Stimulated activated CD8-positive, alpha-beta memory T cell treated with anti-CD3 and anti-CD28 coated beads, Interleukin-7, amount 100 ng/mL, for 4 hours (primary cell): ENCODE data around the gene PRKCE.

ENCODE experiments used
- DNase-seq, 2 donors: peaks; one replicate each; pipeline ENCODE4 v3.0.0-alpha.2; 2020; ENCODE audit warnings: low read depth in 2 of 2

Gene PRKCE

DNA sequence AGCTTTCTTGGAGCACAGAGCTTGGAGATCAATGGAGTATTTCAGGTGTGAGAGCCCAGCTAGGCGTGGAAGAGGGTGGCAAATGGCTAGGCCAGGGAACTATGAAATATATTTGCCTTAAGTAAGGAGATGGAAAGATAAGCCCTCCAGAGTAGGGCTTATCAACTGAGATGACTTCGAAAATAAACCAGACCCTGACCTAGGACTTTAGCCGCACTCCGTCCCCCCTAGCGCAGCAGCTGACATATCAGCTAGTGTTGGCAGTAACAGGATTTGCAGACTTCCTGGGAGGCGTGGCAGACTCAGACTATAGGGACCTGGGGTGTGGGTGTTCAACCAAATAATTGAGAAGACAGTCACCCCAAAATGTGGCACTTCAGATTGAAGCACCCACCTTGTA is 518.0 kb downstream of the PRKCE start:
- DNase-seq, result no peak

DNA sequence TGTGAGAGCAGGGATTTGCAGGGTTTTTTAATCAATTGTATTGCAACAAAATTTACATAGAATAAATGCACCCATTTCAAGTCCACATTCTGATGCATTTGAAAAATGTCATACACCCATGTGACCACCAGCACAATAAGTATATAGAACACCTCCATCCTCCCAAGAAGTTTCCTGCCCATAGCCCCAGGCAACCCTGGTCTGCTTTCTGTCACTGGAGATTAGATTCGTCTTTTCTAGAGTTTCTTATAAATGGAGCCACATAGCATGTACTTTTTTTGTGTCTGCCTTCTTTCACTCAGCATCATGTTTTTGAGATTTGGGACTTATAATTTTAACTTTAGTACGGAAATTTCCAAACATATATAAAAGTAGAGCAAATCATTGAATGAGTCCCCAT is 518.6 kb downstream of the PRKCE start:
- no peak for DNase-seq

DNA sequence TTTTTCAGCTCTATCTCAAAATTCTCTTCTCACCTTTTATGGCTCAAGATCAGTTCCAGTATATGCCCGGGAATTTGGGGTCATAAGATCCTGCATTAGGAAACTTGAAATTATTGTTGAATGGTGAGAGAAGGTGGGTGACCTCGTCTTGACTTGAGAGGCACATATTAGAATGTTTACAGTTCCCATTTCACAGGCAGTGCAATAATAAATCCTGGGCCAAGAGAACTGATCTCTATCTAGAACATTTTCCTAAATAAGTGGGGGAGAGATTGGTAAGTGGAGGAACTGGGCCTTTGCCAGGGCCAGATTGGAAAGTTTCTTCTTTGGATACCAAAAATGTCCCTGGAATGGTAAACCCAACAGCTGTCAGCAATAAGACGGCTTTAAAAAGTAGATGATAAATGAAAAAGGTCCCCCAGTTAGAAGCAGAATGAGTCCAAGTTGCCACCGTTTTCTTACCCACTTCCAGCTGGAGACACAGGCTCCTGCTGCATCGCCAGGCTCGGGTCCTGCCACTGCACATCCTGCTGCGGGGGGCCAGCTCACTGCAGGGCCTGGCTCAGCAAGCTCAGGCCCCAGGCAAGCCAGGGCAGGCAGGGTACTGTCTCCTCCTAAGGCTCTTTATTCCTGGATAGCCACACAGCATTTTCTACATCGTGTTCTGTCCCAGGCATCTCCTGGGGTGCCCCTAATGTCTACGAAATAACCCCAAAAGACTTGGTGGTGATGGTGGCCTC is 519.3 kb downstream of the PRKCE start:
- no peak for DNase-seq

DNA sequence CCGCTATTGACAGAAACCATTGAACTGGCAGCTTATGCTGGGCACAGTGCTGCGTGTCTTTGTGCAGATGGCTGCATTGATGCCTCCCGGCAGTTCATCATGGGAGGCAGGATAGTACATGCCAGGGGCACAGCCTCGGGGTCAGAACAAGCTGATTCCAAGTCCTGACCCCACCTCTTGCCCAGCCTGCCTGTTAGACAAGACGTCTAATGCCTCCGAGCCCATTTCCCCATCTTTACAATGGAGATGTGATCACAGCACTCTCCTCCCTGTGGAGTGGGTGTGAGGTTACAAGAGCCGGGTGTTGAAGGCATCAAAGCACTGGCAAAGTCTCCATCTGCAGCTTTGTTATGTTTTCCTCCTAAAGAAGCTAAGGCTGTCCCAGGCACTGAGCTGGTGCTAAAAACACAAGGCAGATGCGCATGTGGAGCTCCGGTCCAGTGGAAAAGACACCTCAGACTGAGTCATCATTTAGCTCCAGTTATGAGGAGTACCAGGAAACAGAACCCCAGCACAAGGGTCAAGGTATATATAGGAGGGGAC is 520.0 kb downstream of the PRKCE start:
- no peak for DNase-seq

DNA sequence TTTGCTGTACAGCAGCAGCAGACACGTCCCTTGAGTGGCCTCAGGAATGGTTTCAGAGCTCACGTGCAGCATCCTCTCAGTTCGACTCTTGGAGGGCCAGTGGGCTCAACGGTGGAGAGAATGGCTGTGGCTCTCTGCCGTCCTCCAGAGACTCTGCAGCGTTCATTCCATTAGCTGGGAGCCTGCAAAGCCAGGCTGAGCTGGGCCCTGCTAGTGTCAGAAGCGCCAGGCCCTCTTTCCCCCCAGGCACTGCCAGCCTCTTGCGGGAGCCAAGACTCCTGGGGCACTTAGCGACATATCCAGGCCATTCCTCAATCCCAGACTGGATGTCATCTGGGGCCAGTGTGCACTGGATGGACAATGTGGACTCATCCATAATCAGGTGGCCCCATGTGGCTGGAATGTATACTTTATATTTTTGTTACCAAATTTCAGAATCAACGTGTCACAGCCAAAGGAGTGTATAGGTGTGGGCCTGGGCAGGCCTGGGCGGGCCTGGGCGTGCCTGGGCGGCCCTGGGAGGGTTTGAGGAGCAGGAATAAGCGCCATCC is 520.6 kb downstream of the PRKCE start:
- no peak for DNase-seq

DNA sequence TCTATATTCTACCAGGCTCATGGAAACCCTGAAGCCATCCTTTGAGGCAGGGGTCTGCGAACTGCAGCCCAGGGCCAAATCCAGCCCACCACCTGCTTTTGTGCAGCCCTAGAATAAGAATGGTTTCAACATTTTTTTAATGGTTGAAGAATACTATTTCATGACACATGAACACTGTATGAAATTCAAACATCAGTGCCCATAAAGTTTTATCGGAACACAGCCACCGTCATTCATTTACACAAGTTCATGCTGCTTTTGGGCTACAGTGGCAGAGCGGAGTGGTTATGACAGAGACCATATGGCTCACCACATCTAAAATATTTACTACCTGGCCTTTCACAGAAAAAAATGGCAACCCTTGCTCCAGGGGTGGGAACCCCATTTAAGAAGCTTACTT is 521.6 kb downstream of the PRKCE start:
- DNase-seq, result no peak

DNA sequence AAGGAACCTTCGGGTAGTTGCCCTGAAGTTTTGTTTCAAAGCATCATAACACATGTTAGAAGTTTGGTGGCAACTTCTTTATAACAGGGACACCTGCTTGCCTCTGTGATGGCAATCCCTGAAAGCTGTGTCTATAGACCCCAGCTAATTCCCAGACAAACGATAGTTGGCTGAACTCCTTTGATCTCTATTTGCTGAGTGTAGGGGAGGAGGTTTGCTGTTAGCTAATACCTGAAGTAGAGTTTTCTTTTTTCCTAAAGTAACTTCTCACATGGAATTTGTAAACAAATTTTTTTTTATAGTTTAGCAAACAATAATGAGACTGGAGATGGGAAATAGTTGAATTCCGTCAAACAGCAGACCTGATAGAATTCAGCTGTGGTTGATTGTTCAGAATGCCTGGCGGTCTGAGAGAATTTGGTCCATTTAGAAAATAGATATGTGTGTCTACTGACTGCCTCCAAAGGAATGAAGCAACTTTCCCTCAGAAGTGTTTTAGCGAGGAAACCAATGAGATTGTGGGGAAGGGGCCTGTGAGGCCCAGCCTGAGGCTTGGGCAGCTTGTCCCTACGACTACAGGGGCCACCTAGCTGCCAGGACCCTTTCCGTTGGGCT is 522.3 kb downstream of the PRKCE start:
- DNase-seq, result no peak

DNA sequence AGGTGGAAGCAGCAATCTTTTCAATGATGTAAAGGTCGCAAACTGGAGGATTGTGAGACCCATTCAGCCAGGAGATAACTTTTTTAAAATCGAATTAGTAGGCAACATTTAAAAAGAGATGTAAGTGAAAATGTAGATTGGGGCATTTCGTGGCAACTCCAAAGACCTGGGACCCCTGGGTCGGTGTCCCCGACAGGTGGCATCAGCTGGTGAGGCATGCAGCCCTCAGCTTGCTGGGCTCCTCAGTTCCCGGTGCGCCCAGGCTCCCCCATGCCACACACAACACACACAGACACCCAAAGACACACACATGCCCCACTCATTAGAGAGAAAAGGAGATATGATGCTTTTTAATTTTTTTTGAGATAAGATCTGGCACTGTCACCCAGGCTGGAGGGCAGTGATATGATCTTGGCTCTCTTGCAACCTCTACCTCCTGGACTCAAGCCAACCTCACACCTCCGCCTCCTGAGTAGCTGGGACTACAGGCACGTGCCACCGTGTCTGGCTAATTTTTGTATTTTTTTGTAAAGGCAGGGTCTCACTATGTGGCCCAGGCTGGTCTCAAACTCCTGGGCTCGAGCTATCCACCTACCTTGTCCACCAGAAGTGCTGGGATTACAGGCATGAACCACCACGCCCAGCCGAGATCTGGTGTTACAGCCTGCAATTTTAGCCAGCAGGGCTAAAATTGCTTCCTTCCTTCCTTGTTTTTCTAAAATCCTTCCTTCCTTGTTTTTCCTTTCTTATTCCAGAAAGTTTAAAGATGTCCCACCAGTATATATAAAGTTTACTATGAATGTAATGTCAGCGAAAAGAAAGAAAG is 523.1 kb downstream of the PRKCE start:
- DNase-seq, result no peak

DNA sequence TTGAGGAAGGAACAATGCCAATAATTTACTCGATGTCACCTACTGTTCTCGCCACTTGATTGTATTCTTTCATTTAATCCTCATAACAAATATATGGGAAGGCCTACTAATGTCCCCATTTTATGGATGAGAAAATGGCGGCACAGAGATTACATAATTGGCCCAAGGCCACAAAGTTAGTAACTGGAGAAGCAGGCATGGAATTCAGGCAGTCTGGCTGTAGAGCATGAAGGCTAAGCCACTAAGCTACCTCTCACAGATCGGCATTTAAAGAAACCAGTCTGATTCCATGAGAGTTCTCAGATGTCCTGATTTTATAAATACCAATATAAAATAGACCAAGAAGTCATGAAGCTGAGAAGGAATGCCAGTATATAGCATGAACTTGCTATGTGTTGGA is 523.9 kb downstream of the PRKCE start:
- no peak for DNase-seq

DNA sequence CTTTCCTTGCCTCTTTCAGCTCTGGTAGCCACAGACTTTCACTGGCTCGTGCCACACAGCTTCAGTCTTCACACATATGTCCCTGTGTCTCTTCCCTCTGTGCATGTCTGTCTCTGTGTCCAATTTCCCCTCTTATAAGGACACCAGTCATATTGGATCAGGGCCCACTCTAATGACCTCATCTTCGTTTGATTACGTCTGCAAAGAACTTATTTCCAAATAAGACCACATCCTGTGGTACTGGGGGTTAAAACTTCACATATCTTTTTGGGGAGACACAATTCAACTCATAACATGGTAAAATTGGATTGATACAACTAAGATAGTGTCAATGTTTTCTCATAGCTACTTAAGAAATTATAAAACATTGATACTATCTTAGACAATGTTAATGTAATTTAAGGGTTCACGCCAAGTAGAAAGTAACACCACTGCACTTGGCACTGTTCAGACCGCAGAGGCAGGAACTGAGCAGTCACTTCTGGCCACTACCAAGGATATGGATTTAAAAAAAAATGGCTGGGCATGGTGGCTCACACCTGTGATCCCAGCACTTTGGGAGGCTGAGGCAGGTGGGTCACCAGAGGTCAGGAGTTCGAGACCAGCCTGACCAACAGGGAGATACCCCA is 526.1 kb downstream of the PRKCE start:
- no peak for DNase-seq

DNA sequence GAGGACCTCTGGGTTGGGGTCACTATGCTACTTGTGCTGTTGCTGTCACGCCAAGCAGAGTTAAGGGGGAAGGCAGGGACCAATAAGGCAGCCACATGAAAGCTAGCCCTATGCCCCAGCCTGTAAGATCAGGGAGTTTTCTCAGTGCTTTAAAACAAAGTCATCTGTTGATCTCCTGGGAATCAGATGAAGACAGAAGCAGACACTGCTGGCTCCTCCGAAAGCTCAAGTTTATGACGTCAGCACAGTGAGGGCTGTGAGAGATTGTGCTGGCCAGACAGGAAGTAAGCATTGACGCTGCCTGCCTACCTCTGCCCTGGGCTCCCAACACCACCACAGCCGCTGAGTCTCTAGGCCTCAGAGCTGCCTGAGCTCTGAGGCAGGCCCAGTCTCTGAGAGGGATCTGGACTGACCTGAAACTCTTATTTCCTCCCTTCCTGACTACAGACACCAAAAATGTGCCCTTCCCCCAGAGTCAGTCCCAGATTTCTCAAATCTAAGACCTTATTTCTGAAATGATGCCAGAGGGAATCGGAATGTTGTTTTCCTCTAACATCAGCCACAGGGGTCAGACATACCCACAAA is 527.7 kb downstream of the PRKCE start:
- peak; percentile 21 to 32 for DNase-seq

DNA sequence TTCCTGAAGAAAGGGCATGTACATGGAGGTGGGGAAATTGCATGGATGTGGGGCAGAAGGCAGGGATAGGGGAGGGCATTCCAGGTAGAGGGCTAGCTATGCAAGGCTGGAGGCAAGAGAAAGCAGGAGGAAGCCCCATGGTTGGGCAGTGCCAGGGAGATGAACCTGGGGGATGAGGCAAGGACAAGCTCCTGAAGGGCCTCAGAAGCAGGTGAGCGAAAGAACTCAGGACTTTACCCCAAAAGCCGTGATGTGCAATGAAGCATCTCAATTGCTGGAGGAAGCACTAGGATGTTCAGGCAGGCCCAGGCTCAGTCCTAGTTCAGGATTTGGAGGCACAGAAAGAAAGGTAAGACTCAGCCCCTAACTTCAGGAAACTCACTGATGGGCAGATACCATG is 528.7 kb downstream of the PRKCE start:
- DNase-seq, result no peak

DNA sequence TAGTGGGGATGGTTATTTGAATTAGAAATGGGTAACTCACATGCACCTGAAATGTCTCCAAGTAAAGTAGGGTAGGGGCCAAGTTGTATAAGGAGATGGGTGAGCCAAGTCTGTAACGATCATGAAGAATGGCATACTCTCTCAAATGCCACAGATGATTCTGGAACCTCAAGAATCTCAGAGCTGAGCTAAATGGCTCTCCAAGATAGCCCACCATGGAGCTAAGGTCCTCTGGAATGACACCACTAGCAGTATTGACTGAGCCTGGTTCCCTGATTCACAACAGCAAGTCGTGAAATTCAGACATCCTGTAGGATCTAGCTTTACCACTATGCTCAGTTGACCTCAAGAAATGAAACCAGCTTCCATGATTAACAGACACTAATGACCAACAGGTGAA is 529.8 kb downstream of the PRKCE start:
- DNase-seq, result no peak

DNA sequence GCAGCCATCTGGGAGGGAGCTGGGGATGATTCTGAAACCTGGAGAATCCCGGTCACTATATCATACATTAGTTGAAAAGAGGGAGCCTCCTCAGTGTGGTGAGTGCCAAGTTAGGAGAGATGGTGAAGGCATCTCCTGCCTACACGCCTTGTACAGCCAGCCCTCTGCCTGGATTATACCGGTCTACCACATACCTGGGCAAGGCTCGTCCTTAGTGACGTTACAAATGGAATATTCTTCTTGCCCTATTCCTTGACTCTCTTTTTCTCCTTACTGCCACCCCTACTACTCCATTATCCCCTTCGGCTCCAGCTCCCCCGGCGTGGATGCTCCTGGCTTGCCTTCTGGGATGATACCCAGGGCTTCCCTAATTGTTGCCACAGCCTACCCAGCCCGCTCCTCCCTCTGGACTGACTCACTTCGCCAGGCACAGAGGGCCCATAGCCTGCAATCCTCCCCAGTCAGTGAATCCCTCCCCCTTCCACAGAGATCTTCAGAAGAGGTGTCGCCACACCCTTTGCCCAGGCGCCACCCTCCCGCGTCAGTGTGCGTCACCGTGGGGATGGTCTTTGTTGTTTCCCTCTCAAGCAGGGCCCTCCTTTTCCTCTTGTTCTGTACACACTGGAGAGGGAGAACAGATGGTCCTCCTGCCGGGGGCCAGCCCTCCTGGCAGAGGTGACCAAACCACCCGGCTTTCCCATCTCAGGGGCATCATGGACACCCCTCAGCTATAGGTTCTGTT is 530.5 kb downstream of the PRKCE start:
- DNase-seq, result no peak

DNA sequence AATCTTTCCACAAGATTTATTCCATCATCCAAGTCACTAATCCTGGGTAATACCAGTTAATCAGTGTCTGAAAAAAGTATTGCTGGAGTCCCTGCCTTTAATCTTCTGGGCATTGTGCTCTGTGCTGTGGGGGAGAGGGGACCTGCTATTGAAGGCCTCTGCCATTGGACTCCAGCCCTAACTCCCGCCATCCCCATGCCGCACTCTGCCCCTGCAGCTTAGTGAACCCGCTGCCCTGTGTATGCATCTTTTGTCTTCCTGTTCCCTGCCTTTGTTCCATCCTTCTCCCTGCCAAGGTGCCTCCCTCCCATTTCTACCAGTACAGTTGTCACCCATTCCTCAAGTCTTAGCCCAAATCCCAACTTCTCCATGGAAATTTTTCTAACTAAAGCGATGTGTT is 532.0 kb downstream of the PRKCE start:
- DNase-seq, result no peak

DNA sequence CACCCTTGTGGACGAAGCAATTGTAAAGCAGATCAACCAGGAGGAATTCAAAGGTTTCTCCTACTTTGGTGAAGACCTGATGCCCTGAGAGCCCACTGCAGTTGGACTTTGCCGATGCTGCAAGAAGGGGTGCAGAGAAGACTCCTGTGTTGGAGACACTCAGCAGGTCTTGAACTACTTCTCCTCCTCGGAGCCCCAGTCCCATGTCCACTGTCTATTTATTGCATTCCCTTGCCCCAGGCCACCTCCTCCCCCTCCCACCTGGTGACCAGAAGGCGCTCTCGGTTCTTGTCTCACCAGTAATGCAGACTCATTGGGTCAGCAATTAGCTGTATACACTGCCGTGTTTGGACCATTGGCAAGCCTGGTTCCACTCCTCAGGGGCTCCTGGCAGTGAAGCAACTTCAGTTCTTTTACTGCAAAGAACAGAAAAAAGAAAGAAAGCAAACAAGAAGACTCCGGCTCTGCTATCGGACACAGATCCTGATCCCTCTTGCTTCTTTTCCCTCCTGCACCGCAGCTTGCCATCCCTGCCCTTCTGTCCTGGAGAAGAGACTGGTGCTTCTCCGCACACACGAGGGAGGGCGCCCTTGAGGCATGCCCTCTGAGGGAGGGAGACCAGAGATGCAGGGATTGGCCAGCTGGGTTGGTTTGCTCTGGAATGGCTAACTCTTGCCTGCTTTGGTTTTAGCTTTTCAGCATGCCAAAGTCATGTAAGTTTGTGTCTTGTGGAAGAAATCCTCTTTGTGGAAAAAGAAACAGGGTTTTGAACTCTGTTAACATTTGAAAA is 533.5 kb downstream of the PRKCE start:
- DNase-seq, result no peak

DNA sequence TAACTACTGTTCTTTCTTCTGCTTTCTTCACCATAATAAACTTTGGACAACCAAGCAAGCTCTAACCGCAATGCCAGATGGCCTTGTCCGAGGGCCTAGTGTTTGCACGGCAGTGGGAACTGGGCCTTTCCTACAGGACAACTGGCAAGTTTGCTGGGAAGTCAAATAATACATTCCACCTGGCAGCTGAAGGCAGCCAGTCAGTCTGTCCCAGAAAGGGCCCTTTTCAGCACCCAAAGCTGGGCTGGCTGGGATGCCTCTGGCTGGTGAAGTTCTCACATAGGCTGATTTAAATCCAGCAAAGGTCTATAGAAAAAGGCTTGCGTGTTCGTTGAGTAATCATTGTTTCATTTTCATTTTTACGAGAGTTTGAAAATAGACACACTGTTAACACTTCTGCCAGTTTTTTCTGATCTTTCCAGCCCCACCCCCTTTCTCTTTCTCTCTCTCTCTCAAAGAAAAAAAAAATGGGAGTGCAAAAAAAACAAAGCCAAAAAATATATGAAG is 535.7 kb downstream of the PRKCE start:
- DNase-seq, result no peak

DNA sequence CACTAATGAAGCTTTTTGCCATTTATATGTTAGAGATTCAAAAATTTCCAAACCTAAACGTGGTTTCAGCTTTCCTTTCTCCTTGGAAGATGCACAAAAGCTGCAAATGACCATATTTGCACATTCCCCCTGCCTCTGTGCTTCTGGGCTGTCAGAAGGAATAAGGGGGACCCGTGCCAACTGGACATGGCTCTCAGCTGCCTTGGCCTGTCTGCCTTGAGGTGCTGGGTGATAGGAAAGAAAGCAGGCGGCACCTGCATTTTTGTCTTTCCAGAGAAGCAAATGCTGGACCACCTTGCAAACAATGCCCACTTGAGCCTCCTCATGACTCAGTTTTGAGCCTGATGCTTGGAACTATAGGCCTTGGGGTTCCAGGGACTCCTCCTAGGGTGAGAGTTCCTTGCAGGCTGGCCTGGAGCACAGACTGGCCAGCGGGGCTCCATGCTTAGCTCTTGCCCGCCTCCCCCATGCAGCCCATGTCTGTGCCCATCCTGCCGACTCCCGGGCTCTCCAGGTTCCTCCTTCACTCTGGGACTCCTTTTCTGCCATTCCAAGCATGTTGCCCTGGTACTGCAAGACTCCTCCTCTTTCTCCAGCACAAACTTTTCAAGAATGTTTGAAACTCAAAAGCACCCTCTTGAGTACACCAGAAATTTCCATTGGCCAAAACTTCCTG is 536.7 kb downstream of the PRKCE start:
- no peak for DNase-seq

DNA sequence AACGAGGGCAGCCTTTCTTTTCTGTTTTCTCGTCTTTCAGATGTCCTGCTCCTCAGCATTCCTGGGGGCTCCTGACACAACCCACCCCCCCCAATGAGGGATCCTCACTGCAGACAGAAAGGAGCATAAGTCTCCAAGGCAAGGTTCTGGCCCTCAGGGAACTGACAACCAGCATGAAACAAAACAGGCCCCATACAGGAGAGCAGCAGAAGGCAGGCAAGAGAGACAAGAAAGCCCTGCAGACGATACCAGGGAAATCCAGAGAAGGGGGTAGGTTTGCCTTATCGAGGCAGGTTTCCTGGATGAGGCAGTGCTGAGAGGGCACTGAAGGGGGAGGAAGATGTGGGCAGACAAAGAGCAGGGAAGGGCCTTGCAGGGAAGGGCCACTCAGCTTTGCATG is 541.9 kb downstream of the PRKCE start:
- DNase-seq, result no peak
